OCI-LY1 (cell line): ENCODE data around the gene QRFP.

Experiments used
- H2AFZ ChIP-seq: fragments of 200-600 bp; sonication (generic), shearing (Covaris generic); 2 replicates; pipeline ENCODE4 v1.6.0; 2014; ENCODE audit warnings: antibody characterized with exemption, mild to moderate bottlenecking, low read length
- H3F3A ChIP-seq: fragments of 200-600 bp; sonication (generic), shearing (Covaris generic); 2 replicates; pipeline ENCODE4 v1.6.0; 2014; ENCODE audit warnings: mild to moderate bottlenecking, antibody characterized with exemption, low read length, moderate library complexity; ENCODE audit not compliant: insufficient read depth
- H3K27ac ChIP-seq: fragments of 200-600 bp; sonication (generic); 2 replicates; pipeline ENCODE4 v1.5.1; 2014; ENCODE audit warnings: low read length, mixed run types, mild to moderate bottlenecking, low read depth; ENCODE audit not compliant: poor library complexity, severe bottlenecking
- H3K27me3 ChIP-seq: fragments of 200-600 bp; sonication (generic); 2 replicates; pipeline ENCODE4 v1.6.0; 2014; ENCODE audit warnings: antibody characterized with exemption, mild to moderate bottlenecking, low read length, moderate library complexity; ENCODE audit not compliant: insufficient read depth
- H3K36me3 ChIP-seq: fragments of 200-600 bp; sonication (generic); 2 replicates; pipeline ENCODE4 v1.6.1; 2014; ENCODE audit warnings: mild to moderate bottlenecking, antibody characterized with exemption, low read length, moderate library complexity, mixed read lengths; ENCODE audit not compliant: insufficient read depth
- H3K4me1 ChIP-seq: fragments of 200-600 bp; sonication (generic); 2 replicates; pipeline ENCODE4 v1.5.1; 2014; ENCODE audit warnings: mild to moderate bottlenecking, low read length, moderate library complexity; ENCODE audit not compliant: insufficient read depth, severe bottlenecking
- H3K4me2 ChIP-seq: fragments of 200-600 bp; sonication (generic), shearing (Covaris generic); 2 replicates; pipeline ENCODE4 v1.6.1; 2014; ENCODE audit warnings: low read length
- H3K4me3 ChIP-seq: fragments of 200-600 bp; sonication (generic); 2 replicates; pipeline ENCODE4 v1.5.1; 2014; ENCODE audit warnings: low read length, low read depth, mild to moderate bottlenecking, mixed read lengths; ENCODE audit not compliant: poor library complexity, severe bottlenecking
- H3K79me2 ChIP-seq: fragments of 200-600 bp; shearing (Covaris generic); 2 replicates; pipeline ENCODE4 v1.6.1; 2016; ENCODE audit warnings: mixed run types, low read length, mixed read lengths; ENCODE audit not compliant: insufficient read depth
- H3K9ac ChIP-seq: fragments of 200-600 bp; sonication (generic), shearing (Covaris generic); 2 replicates; pipeline ENCODE4 v1.6.1; 2014; ENCODE audit warnings: mild to moderate bottlenecking, low read length, mixed read lengths
- H3K9me2 ChIP-seq: fragments of 200-600 bp; sonication (generic), shearing (Covaris generic); 2 replicates; pipeline ENCODE4 v1.6.1; 2014; ENCODE audit warnings: low read depth, mild to moderate bottlenecking, low read length, mixed read lengths
- H3K9me3 ChIP-seq: fragments of 200-600 bp; shearing (Covaris generic); 2 replicates; pipeline ENCODE4 v1.6.1; 2014; ENCODE audit warnings: low read length, mixed read lengths
- H4K20me1 ChIP-seq: fragments of 200-600 bp; sonication (generic), shearing (Covaris generic); 2 replicates; pipeline ENCODE4 v1.6.0; 2016; ENCODE audit warnings: mild to moderate bottlenecking, low read length; ENCODE audit not compliant: insufficient read depth
- CTCF ChIP-seq: fragments of 200-600 bp; sonication (generic), shearing (Covaris generic); IDR thresholded peaks from 2 replicates; pipeline ENCODE4 v1.5.1; 2017; ENCODE audit warnings: mild to moderate bottlenecking, antibody characterized with exemption, low read length, moderate library complexity, mixed read lengths
- EZH2 ChIP-seq: fragments of 200-600 bp; sonication (generic), shearing (Covaris generic); IDR thresholded peaks from 2 replicates; pipeline ENCODE4 v1.8.0; 2017; ENCODE audit warnings: borderline replicate concordance, mixed run types, mild to moderate bottlenecking, antibody characterized with exemption, low read length, moderate library complexity, mixed read lengths

Gene QRFP

GRCh38 chr9:130847306-130848217 lies 49.0 kb downstream of the QRFP start:
- Histone ChIP-seq H4K20me1 (no peaks in the 10 kb centered on the region), H3K4me3 (no peak overlapping the region), H3K27me3 (no peaks in the 10 kb centered on the region), H3K36me3 (no peaks in the 10 kb centered on the region), H2AFZ (no peak overlapping the region), H3K4me2 (no peak overlapping the region), H3F3A (no peaks in the 10 kb centered on the region), H3K9me3 (no peaks in the 10 kb centered on the region), H3K4me1 (no peaks in the 10 kb centered on the region), H3K9me2 (no peaks in the 10 kb centered on the region), H3K79me2 (no peaks in the 10 kb centered on the region), H3K27ac (no peak overlapping the region), H3K9ac (no peak overlapping the region)
- TF ChIP-seq EZH2 (no peak), CTCF (no peak)

- no peak for TF ChIP-seq EZH2
- no peak for TF ChIP-seq CTCF
- no peaks in the 10 kb centered on the region for H3K27me3 ChIP-seq
- H3K9me2 ChIP-seq, result no peaks in the 10 kb centered on the region
- H3K36me3 ChIP-seq, result no peaks in the 10 kb centered on the region
- no peak overlapping the region for H2AFZ ChIP-seq
- no peak overlapping the region for H3K27ac ChIP-seq
- H3K4me2 ChIP-seq, result no peak overlapping the region
- no peaks in the 10 kb centered on the region for H4K20me1 ChIP-seq
- H3K79me2 ChIP-seq, result no peaks in the 10 kb centered on the region
- H3K4me1 ChIP-seq, result no peaks in the 10 kb centered on the region
- H3K4me3 ChIP-seq, result no peak overlapping the region
- no peak overlapping the region for H3K9ac ChIP-seq
- no peaks in the 10 kb centered on the region for H3K9me3 ChIP-seq
- H3F3A ChIP-seq, result no peaks in the 10 kb centered on the region
Observed at GRCh38 chr9:130846487-130847305, 49.9 kb downstream of the QRFP start.

GRCh38 chr9:130845901-130846481 lies 50.6 kb downstream of the QRFP start:
- H3K36me3 ChIP-seq, result no peaks in the 10 kb centered on the region
- no peaks in the 10 kb centered on the region for H3K9me2 ChIP-seq
- no peaks in the 10 kb centered on the region for H4K20me1 ChIP-seq
- no peak for TF ChIP-seq EZH2
- TF ChIP-seq CTCF, result no peak
- H3K4me3 ChIP-seq, result no peak overlapping the region
- no peaks in the 10 kb centered on the region for H3F3A ChIP-seq
- H3K27me3 ChIP-seq, result no peaks in the 10 kb centered on the region
- no peaks in the 10 kb centered on the region for H3K4me1 ChIP-seq
- no peak overlapping the region for H3K4me2 ChIP-seq
- H3K9me3 ChIP-seq, result no peaks in the 10 kb centered on the region
- H3K27ac ChIP-seq, result no peak overlapping the region
- H3K79me2 ChIP-seq, result no peaks in the 10 kb centered on the region
- no peak overlapping the region for H3K9ac ChIP-seq
- H2AFZ ChIP-seq, result no peak overlapping the region
